IMR-90 (cell line): ENCODE data around the gene POLD4. TPM values are rescaled to one million over a fixed set of nuclear protein-coding genes. Genes with fewer than 3 reads are reported as not detected.

Source experiments
- ATAC-seq: fragments of 200-7000 bp; cut with Tn5 transposase; 2 replicates; pipeline ENCODE4 v1.9.1; 2020; ENCODE audit warnings: low read depth, mild to moderate bottlenecking, moderate library complexity
- BruUV-seq: library from RNA; stranded (reverse); fragments of 400-500 nt; replicated peaks from 2 replicates; lab custom pipeline; 2021; lab: Mats Ljungman, UMichigan
- CTCF ChIA-PET: fragments of 300-600 bp; formaldehyde crosslinking; extraction: SDS; loops from one replicate; lab custom pipeline; 2021; ENCODE audit warnings: antibody characterized with exemption; lab: Yijun Ruan, JAX
- POLR2A ChIA-PET: fragments of 300-600 bp; sonication (Branson Sonifier 250); formaldehyde crosslinking; loops from one replicate; lab custom pipeline; 2022; ENCODE audit warnings: antibody characterized with exemption; ENCODE audit not compliant: unreplicated experiment; lab: Charles Lee
- DNase-seq: peaks from one replicate; pipeline ENCODE4 v3.0.0; 2013
- H2AFZ ChIP-seq: replicated peaks from 2 replicates; pipeline ENCODE3; 2013; ENCODE audit warnings: low read length, mild to moderate bottlenecking; ENCODE audit not compliant: poor library complexity
- H2AK5ac ChIP-seq: 2 replicates; pipeline ENCODE4 v1.6.1; 2013; ENCODE audit warnings: low read depth, low read length, inconsistent platforms
- H2AK9ac ChIP-seq: replicated peaks from 2 replicates; pipeline ENCODE3; 2013; ENCODE audit warnings: mild to moderate bottlenecking, low read depth, low read length, moderate library complexity; ENCODE audit not compliant: poor library complexity
- H2BK120ac ChIP-seq: 2 replicates; pipeline ENCODE4 v1.6.1; 2013; ENCODE audit warnings: low read depth, low read length, inconsistent platforms
- H2BK15ac ChIP-seq: 3 replicates; pipeline ENCODE4 v1.6.1; 2013; ENCODE audit warnings: low read depth, low read length, inconsistent platforms
- H2BK20ac ChIP-seq: 2 replicates; pipeline ENCODE4 v1.6.1; 2013; ENCODE audit warnings: low read depth, mild to moderate bottlenecking, inconsistent platforms, low read length, moderate library complexity
- H2BK5ac ChIP-seq: 2 replicates; pipeline ENCODE4 v1.6.1; 2013; ENCODE audit warnings: mild to moderate bottlenecking, low read depth, low read length, inconsistent platforms; ENCODE audit not compliant: poor library complexity, severe bottlenecking
- H3K14ac ChIP-seq: replicated peaks from 2 replicates; pipeline ENCODE4 v1.6.1; 2013; ENCODE audit warnings: low read depth, low read length, inconsistent platforms
- H3K18ac ChIP-seq: 2 replicates; pipeline ENCODE4 v1.6.1; 2013; ENCODE audit warnings: low read depth, low read length, control low read depth
- H3K23ac ChIP-seq: 2 replicates; pipeline ENCODE4 v1.6.1; 2013; ENCODE audit warnings: low read depth, low read length, inconsistent platforms
- H3K27ac ChIP-seq: 2 replicates; pipeline ENCODE4 v1.5.1; 2013; ENCODE audit warnings: mild to moderate bottlenecking, control low read depth, low read length; ENCODE audit not compliant: insufficient read depth
- H3K27me3 ChIP-seq: 2 replicates; pipeline ENCODE4 v1.6.1; 2013; ENCODE audit warnings: low read length; ENCODE audit not compliant: control insufficient read depth, insufficient read depth
- H3K36me3 ChIP-seq: 2 replicates; pipeline ENCODE4 v1.6.1; 2013; ENCODE audit warnings: low read length, mixed read lengths; ENCODE audit not compliant: control insufficient read depth, insufficient read depth
- H3K4ac ChIP-seq: 2 replicates; pipeline ENCODE4 v1.6.1; 2013; ENCODE audit warnings: low read depth, low read length, inconsistent platforms
- H3K4me1 ChIP-seq: 2 replicates; pipeline ENCODE4 v1.6.1; 2013; ENCODE audit warnings: low read length, mixed read lengths; ENCODE audit not compliant: control insufficient read depth, insufficient read depth
- H3K4me2 ChIP-seq: 2 replicates; pipeline ENCODE4 v1.6.1; 2013; ENCODE audit warnings: low read depth, mild to moderate bottlenecking, control low read depth, low read length, moderate library complexity
- H3K4me3 ChIP-seq: 2 replicates; pipeline ENCODE4 v1.5.1; 2013; ENCODE audit warnings: low read depth, mild to moderate bottlenecking, control low read depth, low read length, moderate library complexity; ENCODE audit not compliant: insufficient read depth
- H3K56ac ChIP-seq: 2 replicates; pipeline ENCODE4 v1.6.1; 2013; ENCODE audit warnings: low read length, inconsistent platforms; ENCODE audit not compliant: insufficient read depth; ENCODE audit errors: extremely low read depth
- H3K79me1 ChIP-seq, 2 experiments: 2 replicates each; pipeline ENCODE4 v1.6.1; 2013; ENCODE audit warnings: low read length in 2 of 2, inconsistent platforms in 1 of 2, low read depth in 1 of 2
- H3K9ac ChIP-seq: 2 replicates; pipeline ENCODE4 v1.6.1; 2013; ENCODE audit warnings: low read depth, low read length, control low read depth
- H3K9me1 ChIP-seq: 2 replicates; pipeline ENCODE4 v1.6.1; 2013; ENCODE audit warnings: low read length, inconsistent platforms; ENCODE audit not compliant: insufficient read depth
- H3K9me3 ChIP-seq: 2 replicates; pipeline ENCODE4 v1.6.1; 2013; ENCODE audit warnings: low read length; ENCODE audit not compliant: control insufficient read depth, insufficient read depth
- H4K20me1 ChIP-seq: 2 replicates; pipeline ENCODE4 v1.6.1; 2013; ENCODE audit warnings: low read length, inconsistent platforms; ENCODE audit not compliant: insufficient read depth
- H4K5ac ChIP-seq: 2 replicates; pipeline ENCODE4 v1.6.1; 2013; ENCODE audit warnings: mild to moderate bottlenecking, low read depth, low read length, control low read depth
- H4K8ac ChIP-seq, 2 experiments: 2 replicates each; pipeline ENCODE4 v1.6.1; 2013; ENCODE audit warnings: low read depth in 2 of 2, low read length in 2 of 2, control low read depth in 1 of 2, inconsistent platforms in 1 of 2
- H4K91ac ChIP-seq: 2 replicates; pipeline ENCODE4 v1.6.1; 2013; ENCODE audit warnings: low read depth, low read length, inconsistent platforms; ENCODE audit not compliant: insufficient read depth
- BHLHE40 ChIP-seq: fragments of 150-350 bp; IDR thresholded peaks from 2 replicates; pipeline ENCODE4 v1.6.1; 2016; ENCODE audit warnings: mild to moderate bottlenecking, low read depth, low read length
- CEBPB ChIP-seq: IDR thresholded peaks from 2 replicates; pipeline ENCODE4 v1.6.1; 2012; ENCODE audit warnings: low read depth, low read length, improper control_type of control experiment
- CHD1 ChIP-seq: IDR thresholded peaks from 2 replicates; pipeline ENCODE4 v1.6.1; 2012; ENCODE audit warnings: low read depth, low read length, improper control_type of control experiment
- ELK1 ChIP-seq: fragments of 150-350 bp; IDR thresholded peaks from 2 replicates; pipeline ENCODE4 v1.6.1; 2016; ENCODE audit warnings: low read depth, mild to moderate bottlenecking, low read length, moderate library complexity, borderline replicate concordance
- MAFK ChIP-seq: IDR thresholded peaks from 2 replicates; pipeline ENCODE4 v1.6.1; 2012; ENCODE audit warnings: low read depth, low read length, improper control_type of control experiment
- MXI1 ChIP-seq: IDR thresholded peaks from 2 replicates; pipeline ENCODE4 v1.6.1; 2012; ENCODE audit warnings: low read depth, mild to moderate bottlenecking, low read length, moderate library complexity, borderline replicate concordance
- NFE2L2 ChIP-seq: fragments of 150-350 bp; IDR thresholded peaks from 2 replicates; pipeline ENCODE4 v1.6.1; 2016; ENCODE audit warnings: low read depth, mild to moderate bottlenecking, low read length
- RAD21 ChIP-seq: IDR thresholded peaks from 2 replicates; pipeline ENCODE4 v1.6.1; 2012; ENCODE audit warnings: low read length, improper control_type of control experiment
- RFX5 ChIP-seq: IDR thresholded peaks from 2 replicates; pipeline ENCODE4 v1.8.0; 2012; ENCODE audit warnings: low read depth, mild to moderate bottlenecking, low read length, moderate library complexity
- USF2 ChIP-seq: fragments of 150-350 bp; IDR thresholded peaks from 2 replicates; pipeline ENCODE4 v1.6.1; 2017; ENCODE audit warnings: mild to moderate bottlenecking, antibody characterized with exemption, low read length, low read depth
- WGBS, 2 experiments: methylation state at CpG; one replicate each; pipeline versions ENCODE4 v1.1.5 to v1.1.7; 2013; ENCODE audit warnings: missing lambda C conversion rate in 2 of 2; ENCODE audit not compliant: insufficient read length in 1 of 2; ENCODE audit errors: extremely low coverage in 2 of 2; 5-methylcytosine and 5-hydroxymethylcytosine counted together
- dilution Hi-C: fragments of 300-500 bp; cut with HindIII; formaldehyde crosslinking; loops from one replicate; pipeline ENCODE4 v1.14.3; 2018; ENCODE audit warnings: low sequenced_read_pairs; ENCODE audit not compliant: unreplicated experiment
- in situ Hi-C: fragments of 300-500 bp; cut with MboI; formaldehyde crosslinking; loops from 3 replicates; pipeline ENCODE4 v1.14.3; 2019; ENCODE audit warnings: low sequenced_read_pairs, inconsistent platforms, mixed read lengths
- intact Hi-C: fragments of 100-400 bp; cut with micrococcal nuclease; formaldehyde crosslinking; loops from 2 replicates; pipeline ENCODE4 v1.10.0; 2022
- polyA plus RNA-seq, 3 experiments: library from polyadenylated mRNA; depleted of rRNA; stranded (reverse); fragments of >200 nt; gene quantifications; 2 replicates each; pipeline ENCODE4 v1.2.3, GENCODE V29; 2012; ENCODE audit warnings: low replicate concordance in 1 of 3
- total RNA-seq: library from RNA; depleted of rRNA; stranded (reverse); fragments of >200 nt; gene quantifications from 2 replicates; pipeline ENCODE4 v1.2.3, GENCODE V29; 2012

POLD4 gene
- total and polyA plus RNA-seq, 2 of the 4 experiments (the other 2 are of a cell fraction) = 46.4 to 133 TPM

- TF ChIP-seq BHLHE40 (no peak), MAFK (no peak)
These were observed 21.4 kb upstream of the POLD4 start (continued) for GRCh38 chr11:67374571-67375281.

GRCh38 chr11:67373648-67374570, 20.6 kb upstream of the POLD4 start:
- ChIA-PET POLR2A (interaction anchor here (0.6 to 0.7 kb wide), 3 partner anchors 23 to 93 kb away, joined by 8 to 11 read pairs (median 11); no protein-coding TSS in a partner anchor), CTCF (interaction anchor here (0.6 to 1.1 kb wide), 4 partner anchors 8 to 29 kb away, joined by 3 to 4 read pairs (median 4); no protein-coding TSS in a partner anchor)
- H3K27me3 ChIP-seq = no peaks in the 10 kb centered on the region
- intact Hi-C loops = no loop called here
- peak overlapping the region; percentile 82 to 89 for H4K8ac ChIP-seq
- H4K5ac ChIP-seq = peak overlapping the region; percentile 10
- peak overlapping the region; percentile 96 for H3K4ac ChIP-seq
- peak overlapping the region; percentile 84 for H3K56ac ChIP-seq
- H3K14ac ChIP-seq = peak overlapping the region; percentile 90
- H3K9me3 ChIP-seq = no peaks in the 10 kb centered on the region
- peaks cover 31% of the 10 kb centered on the region for H4K20me1 ChIP-seq
- H2AK9ac ChIP-seq = peak overlapping the region; percentile 99
- H2AK5ac ChIP-seq = peak overlapping the region; percentile 96
- ATAC-seq = peak; percentile 49
- H3K9me1 ChIP-seq = peaks cover 24% of the 10 kb centered on the region
- H3K23ac ChIP-seq = peak overlapping the region; percentile 86
- H2BK20ac ChIP-seq = peak overlapping the region; percentile 87
- peaks cover 5 to 31% of the 10 kb centered on the region in 2 experiments; a peak in 3 of 4 replicates for H3K79me1 ChIP-seq
- H4K91ac ChIP-seq = peak overlapping the region; percentile 96
- peaks cover 3% of the 10 kb centered on the region; the same call in 1 of the 2 replicates for H3K36me3 ChIP-seq
- H3K27ac ChIP-seq = peak overlapping the region; percentile 94
- peak overlapping the region; percentile 96; the same call in 2 of the 3 replicates for H2BK15ac ChIP-seq
- peak overlapping the region; percentile 32 for H3K4me2 ChIP-seq
- H3K18ac ChIP-seq = peak overlapping the region; percentile 21
- H2BK5ac ChIP-seq = peak overlapping the region; percentile 93
- WGBS, 2 experiments = 0% methylated on average over 1 of the region's 40 CpGs; no CpG with 5 or more reads in 1 of the 2 experiments
- H2AFZ ChIP-seq = peak overlapping the region; percentile 75
- peak overlapping the region; percentile 78 for H3K4me3 ChIP-seq
- H2BK120ac ChIP-seq = peak overlapping the region; percentile 93
- peak overlapping the region; percentile 71 for H3K9ac ChIP-seq
- in situ Hi-C loops = no loop called here
- peak; percentile 96 for DNase-seq
- dilution Hi-C loops = no loop called here
- no TSS peak for BruUV-seq
- H3K4me1 ChIP-seq = peaks cover 42% of the 10 kb centered on the region
- TF ChIP-seq MAFK (peak; percentile 66; the same call in 1 of the 2 replicates), RFX5 (no peak), NFE2L2 (peak; percentile 92), CEBPB (peak; percentile 95), ELK1 (no peak), USF2 (0 out of 2 replicates have a peak, but pooled peaks have one; percentile 39), MXI1 (no peak), BHLHE40 (peak; percentile 94), CHD1 (no peak), RAD21 (peak; percentile 30; the same call in 1 of the 2 replicates)
